OCI-LY3 (cell line): ENCODE results near the gene PTRH1.

ENCODE experiments used
- CTCF ChIP-seq: fragments of 200-600, 300-600 bp; sonication (generic); IDR thresholded peaks from 2 replicates; pipeline ENCODE4 v1.5.1; 2014; ENCODE audit warnings: antibody characterized with exemption, low read length, low read depth
- EZH2phosphoT487 ChIP-seq: fragments of 200-600 bp; shearing (Covaris generic); IDR thresholded peaks from 2 replicates; pipeline ENCODE4 v1.6.1; 2018; ENCODE audit warnings: antibody characterized with exemption, mixed run types, low read depth

DNA sequence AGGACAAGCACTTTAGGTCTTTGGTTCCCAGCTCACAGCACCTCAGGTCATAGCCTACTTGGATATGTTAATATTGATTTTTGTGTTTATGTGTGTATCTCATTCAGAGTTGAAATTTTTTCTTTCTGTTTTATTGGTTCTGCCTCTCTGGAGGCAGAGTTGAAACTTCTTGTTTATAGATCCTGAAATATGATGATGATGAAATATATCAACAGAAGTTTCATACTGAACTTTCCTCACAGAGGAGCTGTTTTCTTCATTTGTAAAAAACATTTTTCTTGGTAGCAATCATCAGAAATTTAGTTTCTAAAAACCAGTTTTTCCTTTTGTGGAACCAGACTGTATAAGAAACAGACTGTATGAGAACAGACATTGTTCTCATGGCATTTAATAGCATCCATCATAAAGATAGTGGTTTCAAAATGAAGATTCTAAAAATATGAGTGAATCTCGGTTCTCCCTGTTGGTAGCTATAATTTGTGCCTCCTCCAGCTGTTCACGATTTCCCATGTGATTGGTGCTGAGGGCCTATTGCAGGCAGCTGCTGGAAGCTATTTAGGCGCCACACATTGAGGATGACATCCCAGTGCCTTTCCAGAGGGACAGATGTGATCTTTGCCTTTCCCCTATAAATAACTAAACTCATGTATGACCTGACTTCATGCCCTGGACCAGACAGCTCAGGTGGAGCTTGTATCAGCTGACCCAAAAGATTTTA is 48.2 kb downstream of the PTRH1 start:
- no peak for TF ChIP-seq CTCF
- no peak for TF ChIP-seq EZH2phosphoT487
